Left ventricle myocardium inferior (tissue), 1 donor: Measurements from ENCODE around the gene POLN. TPM values are rescaled to one million over a fixed set of nuclear protein-coding genes. Genes with fewer than 3 reads are reported as not detected.
"Not testable (repeated sequence)": the region's sequence is repeated elsewhere in the genome, so short reads cannot be mapped to it uniquely, and the experiment has no call there.

Experiments
- DNase-seq: peaks from one replicate; pipeline ENCODE4 v3.0.0-alpha.2; 2020
- H3K27ac ChIP-seq: fragments of 200-600 bp; replicated peaks from 2 replicates; pipeline ENCODE4 v1.8.0; 2021
- H3K27me3 ChIP-seq: fragments of 200-600 bp; 2 replicates; pipeline ENCODE4 v1.8.0; 2021; ENCODE audit warnings: low read depth
- H3K36me3 ChIP-seq: fragments of 200-600 bp; 2 replicates; pipeline ENCODE4 v1.8.0; 2021
- H3K4me1 ChIP-seq: fragments of 200-600 bp; 2 replicates; pipeline ENCODE4 v1.8.0; 2021
- H3K4me3 ChIP-seq: fragments of 200-600 bp; 2 replicates; pipeline ENCODE4 v1.8.0; 2021; ENCODE audit warnings: mild to moderate bottlenecking, moderate library complexity
- H3K9me3 ChIP-seq: fragments of 200-600 bp; replicated peaks from 2 replicates; pipeline ENCODE4 v1.8.0; 2021
- CTCF ChIP-seq: fragments of 200-600 bp; IDR thresholded peaks from 2 replicates; pipeline ENCODE4 v1.8.0; 2021; ENCODE audit warnings: antibody characterized with exemption, mild to moderate bottlenecking, borderline replicate concordance
- intact Hi-C: fragments of 100-400 bp; cut with micrococcal nuclease; formaldehyde crosslinking; loops from one replicate; pipeline ENCODE4 v1.11.0; 2022
- total RNA-seq: library from RNA; stranded (reverse); fragmentation: NEBNext Ultra II Directional; extraction: Animal tissue kit (Norgen Biotek cat#: 25700); gene quantifications from one replicate; pipeline ENCODE4 v1.2.1, GENCODE V29; 2021
- donor health status: DM: no; HTN: yes; CAD: no; lungs with severe emphysema.

The POLN gene
- total RNA-seq, 1 donor from 2014 or later, result 2.2 TPM

- no peaks in the 10 kb centered on the region for H3K4me1 ChIP-seq
- intact Hi-C loops, result no loop called here
- no peak overlapping the region for H3K27ac ChIP-seq
- no peaks in the 10 kb centered on the region for H3K36me3 ChIP-seq
- no peak for DNase-seq
- TF ChIP-seq CTCF, result no peak
- H3K27me3 ChIP-seq, result no peaks in the 10 kb centered on the region
- no peak overlapping the region for H3K4me3 ChIP-seq
- H3K9me3 ChIP-seq, result no peaks in the 10 kb centered on the region
Observed at GRCh38 chr4:2163311-2163821, 78.6 kb downstream of the POLN start.

- H3K4me1 ChIP-seq, H3K9me3 ChIP-seq, DNase-seq, intact Hi-C loops, H3K27me3 ChIP-seq, H3K36me3 ChIP-seq, H3K4me3 ChIP-seq, H3K27ac ChIP-seq: not testable (repeated sequence)
Observed at GRCh38 chr4:2161092-2161703, 80.7 kb downstream of the POLN start.

- Histone ChIP-seq H3K4me3 (no peak overlapping the region), H3K36me3 (no peaks in the 10 kb centered on the region), H3K27me3 (no peaks in the 10 kb centered on the region), H3K27ac (no peak overlapping the region), H3K4me1 (no peaks in the 10 kb centered on the region), H3K9me3 (peaks cover 1% of the 10 kb centered on the region)
- DNase-seq, result no peak
- intact Hi-C loops, result no loop called here
- no peak for TF ChIP-seq CTCF
Observed at GRCh38 chr4:2159931-2160330, 82.0 kb downstream of the POLN start.

GRCh38 chr4:2155246-2155645 is 86.7 kb downstream of the POLN start:
- H3K36me3 ChIP-seq, result no peaks in the 10 kb centered on the region
- DNase-seq, result no peak
- TF ChIP-seq CTCF, result no peak
- no peaks in the 10 kb centered on the region for H3K27me3 ChIP-seq
- H3K27ac ChIP-seq, result no peak overlapping the region
- intact Hi-C loops, result no loop called here
- H3K4me3 ChIP-seq, result no peak overlapping the region
- peaks cover 11% of the 10 kb centered on the region for H3K9me3 ChIP-seq
- no peaks in the 10 kb centered on the region for H3K4me1 ChIP-seq

- no peaks in the 10 kb centered on the region for H3K4me1 ChIP-seq
- H3K27ac ChIP-seq, result no peak overlapping the region
- no peaks in the 10 kb centered on the region for H3K27me3 ChIP-seq
- peaks cover 11% of the 10 kb centered on the region for H3K9me3 ChIP-seq
- intact Hi-C loops, result no loop called here
- no peak for TF ChIP-seq CTCF
- H3K36me3 ChIP-seq, result no peaks in the 10 kb centered on the region
- no peak overlapping the region for H3K4me3 ChIP-seq
- DNase-seq, result no peak
Observed at GRCh38 chr4:2154215-2154740, 87.6 kb downstream of the POLN start.

GRCh38 chr4:2151544-2151943 is 90.4 kb downstream of the POLN start:
- Histone ChIP-seq H3K4me3 (no peak overlapping the region), H3K27me3 (no peaks in the 10 kb centered on the region), H3K36me3 (no peaks in the 10 kb centered on the region), H3K4me1 (no peaks in the 10 kb centered on the region), H3K27ac (no peak overlapping the region), H3K9me3 (peaks cover 11% of the 10 kb centered on the region)
- intact Hi-C loops, result no loop called here
- TF ChIP-seq CTCF, result no peak
- DNase-seq, result no peak
